ENCODE data around the gene MPP3. TPM values are rescaled to one million over a fixed set of nuclear protein-coding genes. Genes with fewer than 3 reads are reported as not detected.

Gene MPP3
- 6.6 and 11.3 TPM in 2 replicates for total RNA-seq (2014; rRNA removed; shearing (Covaris generic))

GRCh38 chr17:43832976-43833829 lies at the start of gene MPP3:
Gene MPP3, minus strand, starts transcription at chr17:43833146. Its CDS starts 1,240 bp downstream, at chr17:43831906.
- H3K4me1 ChIP-seq, result no peaks in the 10 kb centered on the region
- H3K27ac ChIP-seq, result no peak within 1 kb of the TSS
- H3K27me3 ChIP-seq, result peaks cover 7% of the 10 kb centered on the region; the same call in 1 of the 2 replicates
- 0 out of 2 replicates have a peak, but pooled peaks cover 2% of the 10 kb centered on the region for H3K36me3 ChIP-seq
- DNase-seq, result peak; percentile 55 to 74
- peak within 1 kb of the TSS; percentile 73 for H3K4me3 ChIP-seq
- H3K9me3 ChIP-seq (replicated peaks), result no peaks in the 10 kb centered on the region; the same call in 1 of the 2 replicates

GRCh38 chr17:43881758-43882505 lies 49.0 kb upstream of the MPP3 start:
- DNase-seq, result no peak
- Histone ChIP-seq H3K9me3 (replicated peaks) (no peaks in the 10 kb centered on the region), H3K4me3 (no peak overlapping the region), H3K36me3 (no peaks in the 10 kb centered on the region), H3K27me3 (no peaks in the 10 kb centered on the region), H3K4me1 (peaks cover 16% of the 10 kb centered on the region), H3K27ac (no peak overlapping the region)

- no peak overlapping the region for H3K4me3 ChIP-seq
Measured at GRCh38 chr17:43881181-43881580, 48.2 kb upstream of the MPP3 start.

DNA sequence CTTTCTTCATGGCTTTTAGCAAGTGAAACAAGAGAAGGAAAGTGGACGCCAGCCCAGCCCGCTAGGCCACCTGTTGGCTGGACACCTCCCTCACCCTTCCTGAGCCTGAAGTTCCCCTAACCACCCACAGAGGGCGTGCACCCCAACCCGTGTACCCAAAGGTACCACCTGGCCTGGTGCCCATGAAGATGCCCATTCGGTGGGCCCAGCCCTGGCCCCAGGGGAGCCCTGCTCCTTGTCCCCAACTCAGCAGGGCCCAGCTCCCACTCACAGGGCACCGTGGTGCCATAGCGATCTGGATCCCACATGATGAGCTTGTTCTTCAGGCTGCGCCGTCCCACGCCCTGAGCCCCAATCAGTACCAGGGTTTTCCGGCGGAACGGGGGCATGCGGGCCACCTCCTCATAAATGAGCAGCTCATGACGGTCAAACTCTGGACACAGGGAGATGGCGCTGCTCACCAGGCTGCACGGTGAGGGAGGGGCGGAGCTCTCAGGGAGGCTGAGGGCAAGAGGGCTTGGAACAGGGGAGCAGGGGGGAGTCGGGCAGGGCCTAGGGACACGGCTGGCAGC lies 47.6 kb upstream of the MPP3 start:
- H3K4me1 ChIP-seq, result peaks cover 16% of the 10 kb centered on the region
- no peak overlapping the region for H3K4me3 ChIP-seq
- no peaks in the 10 kb centered on the region for H3K27me3 ChIP-seq
- no peak overlapping the region; the same call in 1 of the 2 replicates for H3K27ac ChIP-seq
- H3K36me3 ChIP-seq, result no peaks in the 10 kb centered on the region
- no peaks in the 10 kb centered on the region for H3K9me3 ChIP-seq (replicated peaks)
- peak; percentile 97 to 98 for DNase-seq

More at GRCh38 chr17:43881181-43881580, 48.2 kb upstream of the MPP3 start:
- DNase-seq, result no peak
- no peaks in the 10 kb centered on the region for H3K9me3 ChIP-seq (replicated peaks)
- H3K36me3 ChIP-seq, result no peaks in the 10 kb centered on the region
- H3K4me1 ChIP-seq, result peaks cover 16% of the 10 kb centered on the region
- no peak overlapping the region for H3K27ac ChIP-seq
- no peaks in the 10 kb centered on the region for H3K27me3 ChIP-seq

DNA sequence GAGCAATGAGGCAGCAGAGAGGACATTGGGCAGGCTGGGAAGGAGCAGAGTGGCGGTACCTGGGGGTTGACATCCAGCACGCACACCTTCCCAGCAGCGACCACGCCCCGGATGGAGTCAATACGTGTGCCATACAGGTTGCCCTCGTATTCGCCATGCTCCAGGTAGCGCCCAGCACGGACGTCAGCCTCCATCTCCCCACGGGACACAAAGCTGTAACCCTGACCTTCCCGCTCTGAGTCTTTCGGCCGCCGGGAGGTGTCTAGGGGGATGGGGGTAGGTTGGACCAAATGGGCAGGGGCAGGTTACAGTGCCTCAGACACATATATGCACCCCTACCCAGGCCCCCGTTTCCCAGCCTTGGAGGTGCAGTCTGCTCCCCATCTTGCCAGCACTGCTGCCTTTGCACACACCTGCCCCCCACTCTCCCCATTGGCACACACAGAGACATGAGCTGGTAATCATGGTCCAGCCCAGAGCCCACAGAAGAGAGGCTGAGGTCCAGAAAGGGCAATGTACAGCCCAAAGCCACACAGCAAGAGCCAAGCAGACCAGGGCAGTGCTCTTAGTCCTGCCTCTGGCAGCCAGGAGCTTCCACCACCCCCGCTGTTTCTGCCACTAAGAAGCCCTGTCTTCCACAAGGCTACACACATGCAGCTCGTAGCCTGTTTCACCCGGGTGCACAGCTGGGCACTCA lies 46.9 kb upstream of the MPP3 start:
- no peak for DNase-seq
- Histone ChIP-seq H3K4me1 (peaks cover 16% of the 10 kb centered on the region), H3K27ac (peak overlapping the region; percentile 56), H3K36me3 (no peaks in the 10 kb centered on the region), H3K4me3 (no peak overlapping the region), H3K9me3 (replicated peaks) (no peaks in the 10 kb centered on the region), H3K27me3 (no peaks in the 10 kb centered on the region)

DNA sequence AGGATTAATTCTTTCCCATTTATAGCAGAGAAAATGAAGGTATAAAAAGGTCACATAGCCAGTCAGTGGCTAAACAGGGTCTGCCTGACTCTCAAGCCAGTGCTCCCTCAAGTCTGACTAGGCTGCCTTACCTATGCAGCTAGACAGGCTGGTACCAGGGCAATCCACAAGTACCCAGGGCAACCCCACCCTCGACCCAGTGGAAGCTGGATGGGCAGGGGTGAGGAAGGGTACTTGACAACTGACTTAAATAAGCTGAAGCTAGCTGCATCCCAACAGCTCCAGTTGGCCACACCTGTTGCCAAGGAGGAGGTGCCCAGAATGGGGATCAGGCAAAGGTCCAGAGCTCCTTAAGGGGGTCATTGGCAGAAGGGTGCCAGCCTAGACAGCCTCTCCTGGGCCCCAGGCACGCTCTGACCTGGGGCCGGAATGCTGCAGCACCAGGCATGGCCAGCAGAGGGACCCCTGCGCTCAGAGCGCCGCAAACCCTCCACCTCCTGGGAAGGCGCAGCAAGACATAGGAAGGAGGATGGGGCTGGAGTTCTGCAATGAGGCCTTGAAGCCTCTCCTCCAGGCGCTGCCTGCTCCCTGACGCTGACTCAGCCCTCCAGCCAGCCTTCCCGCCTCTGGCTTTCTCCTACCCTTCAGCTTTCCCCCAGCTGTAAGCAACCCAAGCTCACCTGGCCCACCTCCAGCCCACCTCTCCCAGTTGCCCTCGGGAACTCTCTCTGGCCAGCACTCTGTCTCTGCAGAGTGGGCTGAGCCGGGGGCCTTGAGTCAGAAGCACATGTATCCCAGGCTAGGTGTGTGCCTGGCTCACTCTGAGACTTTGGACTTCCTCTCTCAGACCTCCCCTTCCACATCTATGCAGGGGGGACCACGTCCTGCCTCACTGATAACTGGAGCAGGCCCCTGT lies 45.6 kb upstream of the MPP3 start:
- H3K27me3 ChIP-seq, result no peaks in the 10 kb centered on the region
- peak; percentile 78 to 87 for DNase-seq

DNA sequence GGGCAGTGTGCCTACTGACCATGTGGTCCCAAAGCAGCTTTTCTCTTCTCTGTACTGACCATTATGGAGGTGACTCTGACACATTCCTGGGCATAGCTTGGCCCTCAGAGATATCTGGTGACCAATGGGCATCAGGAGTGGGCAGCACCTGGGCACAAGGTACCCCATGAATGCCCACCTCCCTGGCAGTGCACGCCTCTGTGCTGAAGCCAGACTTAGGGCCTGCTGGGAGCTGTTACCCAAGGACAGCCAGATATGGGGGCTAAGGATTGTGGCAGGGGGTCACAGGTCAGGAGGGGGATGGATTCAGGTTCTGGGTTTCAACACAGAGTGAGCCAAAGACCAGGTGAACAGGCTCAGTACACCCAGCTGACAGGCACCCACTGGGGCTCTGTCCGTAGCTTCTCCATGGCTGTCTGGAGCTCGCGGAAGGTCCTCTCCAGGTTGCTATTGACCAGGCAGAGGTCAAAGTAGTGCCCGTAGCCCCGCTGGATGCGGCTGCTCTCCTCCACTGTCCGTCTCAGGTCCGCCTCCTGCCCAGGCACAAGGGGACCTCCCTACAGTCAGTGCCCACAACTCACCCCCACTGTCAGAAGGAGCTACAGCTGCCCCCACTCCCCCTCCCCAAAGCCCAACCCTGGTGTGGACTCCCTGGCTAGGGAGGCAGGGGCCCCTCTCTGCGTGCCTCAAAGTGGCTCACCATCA lies 44.7 kb upstream of the MPP3 start:
- DNase-seq, result no peak
- H3K27me3 ChIP-seq, result no peaks in the 10 kb centered on the region
- H3K36me3 ChIP-seq, result no peaks in the 10 kb centered on the region
- H3K27ac ChIP-seq, result no peak overlapping the region
- H3K4me3 ChIP-seq, result no peak overlapping the region
- no peaks in the 10 kb centered on the region for H3K9me3 ChIP-seq (replicated peaks)
- peaks cover 16% of the 10 kb centered on the region for H3K4me1 ChIP-seq

More for the DNA sequence above, 45.6 kb upstream of the MPP3 start:
- H3K4me1 ChIP-seq, result peaks cover 16% of the 10 kb centered on the region
- no peak overlapping the region for H3K4me3 ChIP-seq
- H3K36me3 ChIP-seq, result no peaks in the 10 kb centered on the region
- no peaks in the 10 kb centered on the region for H3K9me3 ChIP-seq (replicated peaks)
- H3K27ac ChIP-seq, result 0 out of 2 replicates have a peak overlapping the region, but pooled peaks have one; percentile 8

- no peaks in the 10 kb centered on the region for H3K27me3 ChIP-seq
- H3K4me3 ChIP-seq, result no peak overlapping the region
Measured at GRCh38 chr17:43877031-43877430, 44.1 kb upstream of the MPP3 start.

GRCh38 chr17:43875476-43876147 lies 42.7 kb upstream of the MPP3 start:
- H3K27me3 ChIP-seq, result no peaks in the 10 kb centered on the region
- H3K4me1 ChIP-seq, result peaks cover 16% of the 10 kb centered on the region

More at GRCh38 chr17:43877031-43877430, 44.1 kb upstream of the MPP3 start:
- H3K36me3 ChIP-seq, result no peaks in the 10 kb centered on the region
- H3K27ac ChIP-seq, result no peak overlapping the region
- DNase-seq, result no peak
- H3K9me3 ChIP-seq (replicated peaks), result no peaks in the 10 kb centered on the region
- H3K4me1 ChIP-seq, result peaks cover 16% of the 10 kb centered on the region

DNA sequence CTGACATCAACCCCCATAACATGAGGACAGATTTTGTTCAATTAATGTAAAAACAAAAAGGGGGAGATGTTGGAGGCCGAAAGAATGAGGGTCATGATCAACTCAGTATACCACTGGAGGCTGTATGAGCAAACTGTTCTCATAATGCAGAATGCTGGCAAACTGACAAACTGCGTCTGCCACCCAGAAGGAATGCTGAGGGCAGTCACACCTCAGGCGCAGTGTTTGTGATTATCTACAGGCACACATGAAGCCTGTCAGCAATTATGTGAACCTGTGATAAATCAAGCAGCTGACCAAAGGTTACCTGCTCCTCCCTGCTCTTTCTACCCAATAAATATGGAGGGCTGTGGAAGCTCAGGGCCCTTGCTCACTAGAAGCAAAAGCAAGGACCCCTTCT lies 41.3 kb upstream of the MPP3 start:
- H3K4me1 ChIP-seq, result peaks cover 7% of the 10 kb centered on the region
- no peaks in the 10 kb centered on the region for H3K27me3 ChIP-seq
- H3K9me3 ChIP-seq (replicated peaks), result no peaks in the 10 kb centered on the region
- H3K36me3 ChIP-seq, result no peaks in the 10 kb centered on the region
- no peak overlapping the region for H3K4me3 ChIP-seq
- no peak overlapping the region for H3K27ac ChIP-seq
- DNase-seq, result no peak

More at GRCh38 chr17:43875476-43876147, 42.7 kb upstream of the MPP3 start:
- Histone ChIP-seq H3K36me3 (no peaks in the 10 kb centered on the region), H3K4me3 (no peak overlapping the region), H3K27ac (no peak overlapping the region), H3K9me3 (replicated peaks) (no peaks in the 10 kb centered on the region)
- no peak for DNase-seq

DNA sequence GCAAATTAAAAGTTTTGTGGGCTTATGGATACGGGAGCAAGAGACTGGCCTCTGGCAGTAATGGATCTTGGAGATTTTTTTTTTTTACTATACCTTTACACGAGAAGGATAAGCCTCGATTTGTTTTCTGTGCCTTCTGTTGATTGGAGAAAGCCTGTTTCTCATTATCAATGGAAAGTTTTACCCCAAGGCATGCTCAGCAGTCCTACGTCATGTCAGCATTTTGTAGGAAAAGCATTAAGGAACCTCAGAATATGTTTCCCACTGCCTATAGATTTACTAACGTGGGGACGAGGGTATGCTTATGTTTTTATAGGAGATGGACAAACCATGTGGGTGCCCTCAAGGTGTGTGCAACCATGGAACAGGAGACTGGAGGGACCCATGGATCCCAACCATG lies 40.9 kb upstream of the MPP3 start:
- H3K9me3 ChIP-seq (replicated peaks), result no peaks in the 10 kb centered on the region
- DNase-seq, result no peak
- no peaks in the 10 kb centered on the region for H3K36me3 ChIP-seq
- no peak overlapping the region for H3K4me3 ChIP-seq
- no peaks in the 10 kb centered on the region for H3K27me3 ChIP-seq
- peaks cover 2% of the 10 kb centered on the region for H3K4me1 ChIP-seq
- no peak overlapping the region for H3K27ac ChIP-seq

DNA sequence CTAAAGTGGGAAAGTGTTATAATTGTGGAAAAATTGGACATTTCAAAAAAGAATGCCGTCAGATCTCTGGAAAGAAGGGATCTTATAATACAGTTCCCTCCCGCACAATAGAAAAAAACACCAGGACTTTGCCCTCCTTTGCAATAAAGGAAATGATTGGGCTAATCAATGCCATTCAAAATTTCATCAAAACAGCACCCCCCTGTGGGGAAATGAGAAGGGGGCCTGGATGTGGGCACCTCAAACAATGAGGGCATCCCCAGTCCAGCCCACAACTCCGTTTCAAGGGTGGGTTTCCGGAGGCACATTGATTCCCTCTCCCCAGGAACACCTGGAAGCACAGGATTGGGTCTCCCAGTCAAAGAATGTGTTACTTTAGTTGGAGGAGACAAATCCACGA lies 40.1 kb upstream of the MPP3 start:
- Histone ChIP-seq H3K27me3 (no peaks in the 10 kb centered on the region; the same call in 1 of the 2 replicates), H3K27ac (no peak overlapping the region), H3K36me3 (no peaks in the 10 kb centered on the region), H3K9me3 (replicated peaks) (no peaks in the 10 kb centered on the region), H3K4me3 (no peak overlapping the region), H3K4me1 (no peaks in the 10 kb centered on the region)
- DNase-seq, result no peak

Data from SJCRH30 (cell line).